GM21526 (cell line): ENCODE measurements around the gene SPEG.
A peak's percentile ranks its signal among the peaks of the same experiment; 100 is the strongest.

Source experiments
- ATAC-seq: cut with Tn5 transposase; IDR thresholded peaks from one replicate; pipeline ENCODE4 v1.9.1; 2021; ENCODE audit warnings: moderate library complexity; ENCODE audit not compliant: unreplicated experiment, low FRiP score

SPEG gene

GRCh38 chr2:219541611-219542180, 107.1 kb downstream of the SPEG start:
- ATAC-seq = peak; percentile 52

- ATAC-seq = peak; percentile 24
These were observed 108.4 kb downstream of the SPEG start for GRCh38 chr2:219542931-219543595.

- ATAC-seq = peak; percentile 76
These were observed 109.1 kb downstream of the SPEG start, which contains the start of the genes CHPF and TMEM198 for GRCh38 chr2:219543596-219544358. Gene CHPF (minus strand): TSS chr2:219543809. CDS start chr2:219543538, 271 bp downstream. Gene TMEM198 (plus strand): TSS chr2:219544028. CDS start chr2:219544728, 700 bp downstream.

GRCh38 chr2:219544567-219544966, 109.9 kb downstream of the SPEG start:
- ATAC-seq = no peak

GRCh38 chr2:219545295-219545942, 110.8 kb downstream of the SPEG start:
- no peak for ATAC-seq

- ATAC-seq = no peak
These were observed 111.3 kb downstream of the SPEG start for GRCh38 chr2:219545943-219546352.

- ATAC-seq = no peak
These were observed 113.0 kb downstream of the SPEG start for GRCh38 chr2:219547621-219548020.
